Astrocyte of the spinal cord (primary cell): ENCODE results near the gene NUSAP1.
"Not testable (repeated sequence)": the region's sequence is repeated elsewhere in the genome, so short reads cannot be mapped to it uniquely, and the experiment has no call there.

Experiments used
- DNase-seq: peaks from one replicate; pipeline ENCODE4 v3.0.0; 2011; ENCODE audit warnings: low read depth, low spot score
- H3K4me3 ChIP-seq: 2 replicates; pipeline ENCODE4 v1.5.1; 2011; ENCODE audit warnings: low read depth, mild to moderate bottlenecking, low read length, moderate library complexity
- in situ Hi-C: cut with HindIII; loops from 2 replicates; pipeline ENCODE4 v1.10.0; 2017; ENCODE audit warnings: low sequenced_read_pairs
- TF ChIP-seq, protein P1 (sequence below): IDR thresholded peaks from 2 replicates; pipeline ENCODE4 v1.5.1; 2012; ENCODE audit warnings: low read depth, mild to moderate bottlenecking, low read length, inconsistent platforms

Gene NUSAP1

DNA sequence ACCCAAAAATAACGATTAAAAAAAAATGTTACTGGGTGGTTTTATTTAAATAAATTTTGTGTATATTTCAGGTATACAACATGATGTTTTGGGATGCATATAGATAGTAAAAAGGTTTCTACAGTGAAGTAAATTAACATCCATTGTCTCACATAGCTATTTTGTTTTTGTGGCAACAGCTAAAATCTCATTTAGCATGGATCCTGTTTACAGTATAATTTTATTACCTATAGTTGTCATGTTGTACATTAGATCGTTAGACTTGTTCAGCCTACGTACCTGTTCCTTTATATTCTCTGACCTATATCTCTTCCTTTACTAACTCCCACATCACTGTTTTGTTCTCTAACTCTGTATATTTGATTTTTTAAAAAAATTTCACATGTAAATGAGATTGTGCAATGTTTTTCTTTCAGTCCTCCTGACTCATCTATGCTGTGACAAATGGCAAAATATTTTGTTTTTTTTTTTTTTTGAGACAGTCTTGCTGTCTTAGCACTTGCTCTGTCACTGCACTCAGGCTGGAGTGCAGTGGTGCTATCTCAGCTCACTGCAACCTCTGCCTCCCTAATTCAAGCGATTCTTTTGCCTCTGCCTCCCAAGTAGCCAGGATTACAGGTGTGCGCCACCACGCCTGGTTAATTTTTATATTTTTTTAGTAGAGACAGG, 45.9 kb upstream of the NUSAP1 start:
- in situ Hi-C loops, result no loop called here
- no peak for DNase-seq
- TF ChIP-seq, protein P1, sequence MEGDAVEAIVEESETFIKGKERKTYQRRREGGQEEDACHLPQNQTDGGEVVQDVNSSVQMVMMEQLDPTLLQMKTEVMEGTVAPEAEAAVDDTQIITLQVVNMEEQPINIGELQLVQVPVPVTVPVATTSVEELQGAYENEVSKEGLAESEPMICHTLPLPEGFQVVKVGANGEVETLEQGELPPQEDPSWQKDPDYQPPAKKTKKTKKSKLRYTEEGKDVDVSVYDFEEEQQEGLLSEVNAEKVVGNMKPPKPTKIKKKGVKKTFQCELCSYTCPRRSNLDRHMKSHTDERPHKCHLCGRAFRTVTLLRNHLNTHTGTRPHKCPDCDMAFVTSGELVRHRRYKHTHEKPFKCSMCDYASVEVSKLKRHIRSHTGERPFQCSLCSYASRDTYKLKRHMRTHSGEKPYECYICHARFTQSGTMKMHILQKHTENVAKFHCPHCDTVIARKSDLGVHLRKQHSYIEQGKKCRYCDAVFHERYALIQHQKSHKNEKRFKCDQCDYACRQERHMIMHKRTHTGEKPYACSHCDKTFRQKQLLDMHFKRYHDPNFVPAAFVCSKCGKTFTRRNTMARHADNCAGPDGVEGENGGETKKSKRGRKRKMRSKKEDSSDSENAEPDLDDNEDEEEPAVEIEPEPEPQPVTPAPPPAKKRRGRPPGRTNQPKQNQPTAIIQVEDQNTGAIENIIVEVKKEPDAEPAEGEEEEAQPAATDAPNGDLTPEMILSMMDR, result no peak
- H3K4me3 ChIP-seq, result no peak overlapping the region

DNA sequence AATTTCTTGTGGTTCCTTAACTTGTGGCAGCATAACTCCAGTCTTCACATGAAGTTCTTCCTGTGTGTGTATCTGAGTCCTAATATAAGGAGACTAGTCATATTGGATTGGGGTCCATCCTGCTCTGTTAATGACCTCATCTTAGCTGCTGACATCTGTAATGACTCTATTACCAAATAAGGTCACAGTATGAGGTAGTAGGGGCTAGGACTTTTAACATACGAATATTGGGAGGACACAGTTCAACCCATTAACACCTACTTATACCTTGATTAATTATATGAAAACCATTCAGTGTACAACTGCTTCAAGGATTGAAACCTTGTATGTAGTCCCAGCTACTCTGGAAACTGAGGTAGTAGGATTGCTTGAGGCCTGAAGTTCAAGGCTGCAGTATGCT, 44.2 kb upstream of the NUSAP1 start:
- no peak for DNase-seq
- H3K4me3 ChIP-seq, result no peak overlapping the region
- in situ Hi-C loops, result no loop called here
- TF ChIP-seq, protein P1, result no peak

DNA sequence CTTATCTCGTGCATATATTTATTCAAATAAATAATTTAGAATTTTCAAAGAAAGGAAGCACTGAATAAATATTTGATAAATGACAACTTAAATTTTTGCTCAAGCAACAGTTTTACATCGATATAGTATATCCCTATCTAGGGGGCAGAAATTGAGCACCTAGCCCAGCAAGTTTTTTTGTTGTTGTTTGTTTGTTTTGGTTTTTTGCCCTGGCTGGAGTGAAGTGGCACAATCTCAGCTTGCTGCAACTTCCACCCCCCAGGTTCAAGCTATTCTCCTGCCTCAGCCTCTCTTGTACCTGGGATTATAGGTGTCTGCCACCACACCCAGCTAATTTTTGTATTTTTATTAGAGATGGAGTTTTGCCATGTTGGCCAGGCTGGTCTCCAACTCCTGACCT, 42.7 kb upstream of the NUSAP1 start:
- no peak for DNase-seq
- H3K4me3 ChIP-seq, result no peak overlapping the region
- TF ChIP-seq, protein P1, result no peak
- in situ Hi-C loops, result no loop called here

DNA sequence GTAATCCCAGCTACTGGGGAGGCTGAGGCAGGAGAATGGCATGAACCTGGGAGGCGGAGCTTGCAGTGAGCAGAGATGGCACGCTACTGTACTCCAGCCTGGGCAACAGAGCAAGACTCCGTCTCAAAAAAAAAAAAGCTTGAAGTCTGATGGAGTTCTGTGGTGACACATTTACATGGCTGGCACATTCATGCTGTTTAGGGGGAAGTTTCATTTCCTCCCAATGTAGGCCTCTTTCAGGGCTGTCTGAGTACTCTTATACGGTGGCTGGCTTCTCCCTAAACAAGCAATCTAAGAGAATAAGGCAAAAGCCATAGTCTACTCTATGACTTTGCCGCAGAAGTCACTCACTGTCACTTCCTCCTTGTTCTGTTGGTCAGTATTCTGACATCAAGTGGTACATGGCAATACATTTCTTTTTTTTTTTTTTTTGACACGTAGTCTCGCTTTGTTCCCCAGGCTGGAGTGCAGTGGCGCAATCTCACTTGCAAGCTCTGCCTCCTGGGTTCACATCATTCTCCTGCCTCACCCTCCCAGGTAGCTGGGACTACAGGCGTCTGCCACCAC, 41.5 kb upstream of the NUSAP1 start:
- TF ChIP-seq, protein P1, result no peak
- no peak overlapping the region for H3K4me3 ChIP-seq
- in situ Hi-C loops, result no loop called here
- DNase-seq, result no peak

DNA sequence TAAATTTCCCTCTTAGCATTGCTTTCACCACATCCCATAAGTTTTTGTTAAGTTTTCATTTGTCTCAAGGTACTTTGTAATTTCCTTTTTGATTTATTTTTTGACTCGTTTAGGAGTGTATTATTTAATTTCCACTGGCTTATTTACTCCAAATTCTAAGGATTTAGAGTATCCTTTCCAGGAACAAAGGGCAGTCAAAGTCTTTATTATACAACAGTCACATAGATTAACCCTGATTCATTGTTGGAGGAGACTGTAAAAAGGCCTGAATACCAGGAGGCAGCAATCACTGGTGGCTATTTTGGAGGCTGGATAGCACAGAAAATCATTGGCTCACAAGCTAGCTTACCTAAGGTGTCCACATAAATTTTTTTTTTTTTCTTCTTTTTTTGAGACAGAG, 40.2 kb upstream of the NUSAP1 start:
- in situ Hi-C loops, result no loop called here
- no peak overlapping the region for H3K4me3 ChIP-seq
- no peak for DNase-seq
- TF ChIP-seq, protein P1, result no peak

DNA sequence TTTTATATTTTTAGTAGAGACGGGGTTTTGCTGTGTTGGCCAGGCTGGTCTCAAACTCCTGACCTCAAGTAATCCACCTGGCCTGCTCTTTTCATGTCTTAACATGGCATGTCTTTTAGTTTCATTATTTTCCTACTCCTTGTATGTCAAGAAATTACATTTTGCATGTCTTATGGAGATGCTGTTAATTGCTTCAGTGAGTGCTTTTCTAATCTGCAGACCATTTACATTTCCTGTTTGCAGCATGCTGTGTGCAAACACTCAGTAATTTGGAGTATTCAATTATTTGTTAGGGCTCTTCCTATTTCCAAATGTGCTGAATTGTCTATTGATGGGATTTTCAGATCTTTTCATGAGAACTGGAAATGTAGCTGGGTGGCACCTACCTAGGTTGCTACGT, 31.5 kb upstream of the NUSAP1 start:
- H3K4me3 ChIP-seq, in situ Hi-C loops, DNase-seq: not testable (repeated sequence)

DNA sequence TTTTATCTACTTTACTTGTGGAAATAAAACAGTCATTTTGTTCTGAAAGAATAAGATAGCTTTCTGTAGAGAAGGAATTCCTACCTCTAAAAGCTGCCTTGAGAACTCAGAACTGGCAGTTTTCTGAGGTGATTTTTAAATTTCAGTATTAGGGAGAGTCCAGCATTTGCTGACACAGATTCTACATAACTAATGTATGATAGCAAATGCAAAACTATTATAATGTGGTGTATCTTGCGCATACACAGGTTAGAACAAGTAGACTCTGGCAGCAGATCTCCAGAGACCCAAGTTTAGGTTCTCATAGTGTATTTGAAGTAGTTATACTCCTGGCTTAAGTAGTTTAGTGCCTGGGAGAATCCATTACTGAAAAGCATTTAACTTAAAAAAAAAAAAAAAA, 31.1 kb upstream of the NUSAP1 start:
- TF ChIP-seq, protein P1, result no peak
- in situ Hi-C loops, result no loop called here
- H3K4me3 ChIP-seq, result no peak overlapping the region
- DNase-seq, result no peak
